ENCODE results near the gene VSIR.

The VSIR gene

DNA sequence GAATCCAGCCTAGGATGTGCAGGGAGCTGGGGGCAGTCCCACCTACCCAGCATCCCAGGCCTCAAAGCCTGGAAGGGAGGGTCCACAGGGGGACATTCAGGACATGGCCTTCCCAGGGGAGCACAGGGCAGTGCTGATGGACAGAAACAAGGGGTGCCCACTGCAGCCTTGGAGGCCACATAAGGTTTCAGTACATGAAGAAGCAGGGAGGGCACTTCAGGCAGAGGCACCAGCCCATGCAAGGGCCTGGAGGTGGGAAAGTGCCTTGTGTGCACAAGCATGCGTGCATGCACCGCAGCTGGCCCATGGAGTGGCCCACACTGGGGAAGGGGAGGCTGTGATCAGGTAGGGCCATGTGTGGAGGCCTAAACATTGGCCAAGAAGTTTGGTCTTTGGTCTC, 62.8 kb downstream of the VSIR start:
- no peaks in the 10 kb centered on the region for H3K36me3 ChIP-seq (ENCODE audit: low read length)
- no peaks in the 10 kb centered on the region for H3K27me3 ChIP-seq (ENCODE audit: low read length)
- no peaks in the 10 kb centered on the region for H3K9me2 ChIP-seq (replicated peaks; ENCODE audit: insufficient read depth, low read length)
- TF ChIP-seq, protein P1, sequence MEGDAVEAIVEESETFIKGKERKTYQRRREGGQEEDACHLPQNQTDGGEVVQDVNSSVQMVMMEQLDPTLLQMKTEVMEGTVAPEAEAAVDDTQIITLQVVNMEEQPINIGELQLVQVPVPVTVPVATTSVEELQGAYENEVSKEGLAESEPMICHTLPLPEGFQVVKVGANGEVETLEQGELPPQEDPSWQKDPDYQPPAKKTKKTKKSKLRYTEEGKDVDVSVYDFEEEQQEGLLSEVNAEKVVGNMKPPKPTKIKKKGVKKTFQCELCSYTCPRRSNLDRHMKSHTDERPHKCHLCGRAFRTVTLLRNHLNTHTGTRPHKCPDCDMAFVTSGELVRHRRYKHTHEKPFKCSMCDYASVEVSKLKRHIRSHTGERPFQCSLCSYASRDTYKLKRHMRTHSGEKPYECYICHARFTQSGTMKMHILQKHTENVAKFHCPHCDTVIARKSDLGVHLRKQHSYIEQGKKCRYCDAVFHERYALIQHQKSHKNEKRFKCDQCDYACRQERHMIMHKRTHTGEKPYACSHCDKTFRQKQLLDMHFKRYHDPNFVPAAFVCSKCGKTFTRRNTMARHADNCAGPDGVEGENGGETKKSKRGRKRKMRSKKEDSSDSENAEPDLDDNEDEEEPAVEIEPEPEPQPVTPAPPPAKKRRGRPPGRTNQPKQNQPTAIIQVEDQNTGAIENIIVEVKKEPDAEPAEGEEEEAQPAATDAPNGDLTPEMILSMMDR (IDR thresholded peaks at IDR 0.05; ENCODE audit: insufficient read depth, low read length, poor library complexity, severe bottlenecking), result no peak
- no peaks in the 10 kb centered on the region for H4K20me1 ChIP-seq (ENCODE audit: low read depth, low read length)
- H3K27ac ChIP-seq (ENCODE audit: low read depth, low read length), result no peak overlapping the region
- no peak overlapping the region for H3K9ac ChIP-seq (ENCODE audit: low read length)
- no peaks in the 10 kb centered on the region for H3F3A ChIP-seq (ENCODE audit: insufficient read depth)
- H3K4me3 ChIP-seq (ENCODE audit: insufficient read depth, low read length, poor library complexity, severe bottlenecking), result no peak overlapping the region
- no peak overlapping the region for H3K4me2 ChIP-seq (ENCODE audit: low read depth, low read length, poor library complexity, severe bottlenecking)
- H3K79me2 ChIP-seq (ENCODE audit: insufficient read depth, low read length), result no peaks in the 10 kb centered on the region
- H3K9me3 ChIP-seq (ENCODE audit: insufficient read depth, low read length), result no peaks in the 10 kb centered on the region
- no peak overlapping the region for H2AFZ ChIP-seq (ENCODE audit: low read depth, low read length, severe bottlenecking)

DNA sequence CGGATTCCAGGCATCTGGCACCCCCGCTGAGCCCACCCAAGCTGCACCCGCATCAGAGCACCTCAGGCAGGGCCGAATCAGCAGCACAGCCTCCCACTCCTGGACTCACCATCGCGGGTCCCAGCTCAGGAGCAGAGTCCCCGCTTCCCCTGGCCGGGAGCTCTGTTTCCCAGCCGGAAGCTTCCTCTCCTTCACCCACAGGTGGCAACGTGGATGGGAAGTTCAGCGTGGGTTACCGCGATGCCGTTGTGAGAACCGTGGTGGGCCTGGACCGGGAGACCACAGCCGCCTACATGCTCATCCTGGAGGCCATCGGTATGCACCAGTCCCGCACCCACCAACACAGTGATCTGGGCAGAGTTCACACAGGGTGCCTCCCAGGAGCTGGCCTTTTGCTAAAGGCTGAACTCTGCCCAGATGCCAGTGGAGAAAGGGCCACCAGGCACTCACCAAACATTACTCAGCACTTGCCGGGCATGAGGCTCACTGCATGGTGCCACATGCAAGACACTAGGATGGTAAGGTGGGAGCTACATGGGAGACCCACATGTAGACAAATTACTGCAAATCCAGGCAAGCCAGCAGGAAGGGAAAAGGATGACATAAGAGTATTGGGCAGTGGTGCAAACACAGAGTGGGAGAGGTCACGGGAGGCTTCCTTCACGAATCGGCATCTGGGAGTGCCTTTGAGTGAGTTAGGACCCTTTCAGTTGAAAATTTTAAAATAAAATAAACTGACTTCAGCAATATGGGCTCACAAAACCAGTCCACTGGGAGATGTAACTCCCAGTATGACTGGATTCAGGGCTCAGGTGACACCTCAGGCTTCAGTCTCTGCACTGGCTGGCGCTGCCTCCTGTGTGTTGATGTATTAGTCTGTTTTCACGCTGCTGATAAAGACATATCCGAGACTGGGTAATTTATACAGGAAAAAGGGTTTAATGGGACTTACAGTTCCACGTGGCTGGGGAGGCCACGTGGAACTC, 64.1 kb downstream of the VSIR start:
- Histone ChIP-seq H3F3A (ENCODE audit: insufficient read depth) (no peaks in the 10 kb centered on the region), H3K79me2 (ENCODE audit: insufficient read depth, low read length) (no peaks in the 10 kb centered on the region), H3K9me2 (replicated peaks; ENCODE audit: insufficient read depth, low read length) (no peaks in the 10 kb centered on the region), H2AFZ (ENCODE audit: low read depth, low read length, severe bottlenecking) (no peak overlapping the region), H3K36me3 (ENCODE audit: low read length) (no peaks in the 10 kb centered on the region), H3K9ac (ENCODE audit: low read length) (no peak overlapping the region), H3K4me3 (ENCODE audit: insufficient read depth, low read length, poor library complexity, severe bottlenecking) (no peak overlapping the region), H3K4me2 (ENCODE audit: low read depth, low read length, poor library complexity, severe bottlenecking) (no peak overlapping the region), H3K27ac (ENCODE audit: low read depth, low read length) (no peak overlapping the region), H3K27me3 (ENCODE audit: low read length) (no peaks in the 10 kb centered on the region), H3K9me3 (ENCODE audit: insufficient read depth, low read length) (no peaks in the 10 kb centered on the region), H4K20me1 (ENCODE audit: low read depth, low read length) (no peaks in the 10 kb centered on the region)
- no peak for TF ChIP-seq EZH2phosphoT487 (conservative IDR thresholded peaks at IDR 0.05; ENCODE audit: low read length)
- TF ChIP-seq, protein P1 (IDR thresholded peaks at IDR 0.05; ENCODE audit: insufficient read depth, low read length, poor library complexity, severe bottlenecking), result no peak

DNA sequence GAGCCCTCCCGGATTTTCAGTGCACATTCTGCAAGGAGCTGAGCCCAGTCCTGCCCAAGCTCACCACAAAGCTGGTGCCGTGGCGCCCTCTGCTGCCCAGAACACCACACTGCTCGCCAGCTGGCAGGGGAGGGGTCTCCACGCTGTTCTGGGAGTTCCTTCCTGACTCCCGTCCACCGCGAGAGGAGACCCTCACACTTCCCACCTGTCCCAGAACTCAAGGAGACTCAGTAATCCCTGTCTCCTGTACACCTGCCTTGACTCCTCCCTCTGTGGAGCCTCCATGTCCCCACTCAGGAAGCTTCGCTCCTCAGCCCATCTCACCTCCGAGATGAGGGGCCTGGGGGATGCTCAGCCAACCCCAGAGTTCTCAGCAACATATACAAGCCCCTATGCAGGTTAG, 65.0 kb downstream of the VSIR start:
- H3K27ac ChIP-seq (ENCODE audit: low read depth, low read length), result no peak overlapping the region
- no peaks in the 10 kb centered on the region for H3K9me3 ChIP-seq (ENCODE audit: insufficient read depth, low read length)
- H3K36me3 ChIP-seq (ENCODE audit: low read length), result no peaks in the 10 kb centered on the region
- no peak overlapping the region for H3K4me3 ChIP-seq (ENCODE audit: insufficient read depth, low read length, poor library complexity, severe bottlenecking)
- H2AFZ ChIP-seq (ENCODE audit: low read depth, low read length, severe bottlenecking), result no peak overlapping the region
- no peaks in the 10 kb centered on the region for H3K79me2 ChIP-seq (ENCODE audit: insufficient read depth, low read length)
- no peaks in the 10 kb centered on the region for H3K27me3 ChIP-seq (ENCODE audit: low read length)
- H4K20me1 ChIP-seq (ENCODE audit: low read depth, low read length), result no peaks in the 10 kb centered on the region
- TF ChIP-seq EZH2phosphoT487 (conservative IDR thresholded peaks at IDR 0.05; ENCODE audit: low read length), result no peak
- TF ChIP-seq, protein P1 (IDR thresholded peaks at IDR 0.05; ENCODE audit: insufficient read depth, low read length, poor library complexity, severe bottlenecking), result peak; percentile 77
- H3K4me2 ChIP-seq (ENCODE audit: low read depth, low read length, poor library complexity, severe bottlenecking), result no peak overlapping the region
- no peaks in the 10 kb centered on the region for H3K9me2 ChIP-seq (replicated peaks; ENCODE audit: insufficient read depth, low read length)
- no peaks in the 10 kb centered on the region for H3F3A ChIP-seq (ENCODE audit: insufficient read depth)
- no peak overlapping the region for H3K9ac ChIP-seq (ENCODE audit: low read length)
